ENCODE measurements around the gene EFCAB5. TPM values are rescaled to one million over a fixed set of nuclear protein-coding genes. Genes with fewer than 3 reads are reported as not detected.
A peak's percentile ranks its signal among the peaks of the same experiment; 100 is the strongest.

The EFCAB5 gene
- total and polyA plus RNA-seq, 2 experiments from 2014 or later, result 0.68 TPM; not detected in 1

DNA sequence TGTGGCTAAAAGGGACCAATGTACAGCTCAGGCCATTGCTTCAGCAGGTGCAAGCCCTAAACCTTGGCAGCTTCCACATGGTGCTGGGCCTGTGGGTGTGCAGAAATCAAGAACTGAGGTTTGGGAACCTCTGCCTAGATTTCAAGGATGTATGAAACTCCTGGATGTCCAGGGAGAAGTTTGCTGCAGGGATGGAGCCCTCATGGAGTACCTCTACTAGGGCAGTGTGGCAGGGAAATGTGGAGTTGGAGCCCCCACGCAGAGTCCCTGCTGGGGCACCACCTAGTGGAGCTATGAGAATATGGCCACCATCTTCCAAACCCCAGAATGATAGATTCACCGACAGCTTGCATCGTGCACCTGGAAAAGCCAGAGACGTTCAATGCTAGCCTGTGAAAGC is 13.0 kb downstream of the EFCAB5 start:
- Histone ChIP-seq H2AFZ (no peak overlapping the region), H3K36me3 (ENCODE audit: insufficient read depth) (no peaks in the 10 kb centered on the region), H3K27ac (ENCODE audit: low read depth) (no peak overlapping the region), H3K9me2 (ENCODE audit: insufficient read depth) (no peaks in the 10 kb centered on the region), H3K4me1 (ENCODE audit: insufficient read depth) (no peaks in the 10 kb centered on the region), H3F3A (replicated peaks; ENCODE audit: low read depth) (no peaks in the 10 kb centered on the region), H4K20me1 (replicated peaks; ENCODE audit: insufficient read depth) (no peaks in the 10 kb centered on the region), H3K4me2 (no peak overlapping the region), H3K27me3 (ENCODE audit: insufficient read depth) (no peaks in the 10 kb centered on the region), H3K4me3 (no peak overlapping the region), H3K79me2 (replicated peaks; ENCODE audit: insufficient read depth) (no peaks in the 10 kb centered on the region)
- ATAC-seq (no peak), DNase-seq (ENCODE audit: low spot score) (peak; percentile 26)
- no peak overlapping the region for H3K27ac Mint-ChIP-seq
- peaks cover 25% of the 10 kb centered on the region for H3K9me3 Mint-ChIP-seq
- no peaks in the 10 kb centered on the region for H3K4me1 Mint-ChIP-seq
- TF ChIP-seq, protein P1, sequence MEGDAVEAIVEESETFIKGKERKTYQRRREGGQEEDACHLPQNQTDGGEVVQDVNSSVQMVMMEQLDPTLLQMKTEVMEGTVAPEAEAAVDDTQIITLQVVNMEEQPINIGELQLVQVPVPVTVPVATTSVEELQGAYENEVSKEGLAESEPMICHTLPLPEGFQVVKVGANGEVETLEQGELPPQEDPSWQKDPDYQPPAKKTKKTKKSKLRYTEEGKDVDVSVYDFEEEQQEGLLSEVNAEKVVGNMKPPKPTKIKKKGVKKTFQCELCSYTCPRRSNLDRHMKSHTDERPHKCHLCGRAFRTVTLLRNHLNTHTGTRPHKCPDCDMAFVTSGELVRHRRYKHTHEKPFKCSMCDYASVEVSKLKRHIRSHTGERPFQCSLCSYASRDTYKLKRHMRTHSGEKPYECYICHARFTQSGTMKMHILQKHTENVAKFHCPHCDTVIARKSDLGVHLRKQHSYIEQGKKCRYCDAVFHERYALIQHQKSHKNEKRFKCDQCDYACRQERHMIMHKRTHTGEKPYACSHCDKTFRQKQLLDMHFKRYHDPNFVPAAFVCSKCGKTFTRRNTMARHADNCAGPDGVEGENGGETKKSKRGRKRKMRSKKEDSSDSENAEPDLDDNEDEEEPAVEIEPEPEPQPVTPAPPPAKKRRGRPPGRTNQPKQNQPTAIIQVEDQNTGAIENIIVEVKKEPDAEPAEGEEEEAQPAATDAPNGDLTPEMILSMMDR (conservative IDR thresholded peaks at IDR 0.05; ENCODE audit: low read depth in 2 of 2), result peak in 1 of 2 experiments; percentile 34; a peak in 2 of 4 replicates
- TF ChIP-seq JUNB (IDR thresholded peaks at IDR 0.05; ENCODE audit: unreplicated experiment), result no peak
- no peak for TF ChIP-seq POLR2AphosphoS5 (IDR thresholded peaks at IDR 0.05; ENCODE audit: low read depth)
- TF ChIP-seq EZH2phosphoT487 (IDR thresholded peaks at IDR 0.05; ENCODE audit: unreplicated experiment), result no peak
- H3K27me3 Mint-ChIP-seq (ENCODE audit: insufficient read depth, low read depth, poor library complexity), result peaks cover 4% of the 10 kb centered on the region
- H3K36me3 Mint-ChIP-seq (ENCODE audit: low read depth), result peaks cover 12% of the 10 kb centered on the region
- no peak overlapping the region for H3K4me3 Mint-ChIP-seq

DNA sequence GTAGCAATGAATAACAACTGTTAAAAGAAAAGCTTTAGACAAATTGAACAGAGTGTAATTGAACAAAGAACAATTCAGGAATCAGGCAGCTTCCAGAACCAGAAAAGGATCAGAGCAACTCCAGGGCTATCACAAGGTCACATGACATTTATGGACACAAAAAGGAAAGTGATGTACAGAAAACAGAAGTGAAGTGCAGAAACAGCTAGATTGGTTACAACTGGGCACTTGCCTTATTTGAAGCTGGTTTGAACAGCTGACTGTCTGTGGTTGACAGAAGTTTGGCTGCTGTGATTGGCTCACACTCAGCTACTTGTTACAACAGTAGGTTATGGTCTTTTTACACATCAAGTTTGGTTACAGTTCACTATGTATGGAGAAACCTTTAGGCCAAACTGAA is 14.8 kb downstream of the EFCAB5 start:
- TF ChIP-seq, protein P1 (conservative IDR thresholded peaks at IDR 0.05; ENCODE audit: low read depth in 2 of 2), result no peak
- TF ChIP-seq STAT1 (IDR thresholded peaks at IDR 0.05; ENCODE audit: unreplicated experiment) (no peak), EZH2 (IDR thresholded peaks at IDR 0.05; ENCODE audit: low read depth, unreplicated experiment) (no peak), POLR2AphosphoS5 (IDR thresholded peaks at IDR 0.05; ENCODE audit: low read depth) (no peak), CREB1 (CRISPR knock-in tag; IDR thresholded peaks at IDR 0.05; ENCODE audit: low read depth) (no peak), EZH2phosphoT487 (IDR thresholded peaks at IDR 0.05; ENCODE audit: unreplicated experiment) (no peak)
- TF ChIP-seq, protein P2, sequence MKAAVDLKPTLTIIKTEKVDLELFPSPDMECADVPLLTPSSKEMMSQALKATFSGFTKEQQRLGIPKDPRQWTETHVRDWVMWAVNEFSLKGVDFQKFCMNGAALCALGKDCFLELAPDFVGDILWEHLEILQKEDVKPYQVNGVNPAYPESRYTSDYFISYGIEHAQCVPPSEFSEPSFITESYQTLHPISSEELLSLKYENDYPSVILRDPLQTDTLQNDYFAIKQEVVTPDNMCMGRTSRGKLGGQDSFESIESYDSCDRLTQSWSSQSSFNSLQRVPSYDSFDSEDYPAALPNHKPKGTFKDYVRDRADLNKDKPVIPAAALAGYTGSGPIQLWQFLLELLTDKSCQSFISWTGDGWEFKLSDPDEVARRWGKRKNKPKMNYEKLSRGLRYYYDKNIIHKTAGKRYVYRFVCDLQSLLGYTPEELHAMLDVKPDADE (IDR thresholded peaks at IDR 0.05), result no peak
- TF ChIP-seq, protein P3, sequence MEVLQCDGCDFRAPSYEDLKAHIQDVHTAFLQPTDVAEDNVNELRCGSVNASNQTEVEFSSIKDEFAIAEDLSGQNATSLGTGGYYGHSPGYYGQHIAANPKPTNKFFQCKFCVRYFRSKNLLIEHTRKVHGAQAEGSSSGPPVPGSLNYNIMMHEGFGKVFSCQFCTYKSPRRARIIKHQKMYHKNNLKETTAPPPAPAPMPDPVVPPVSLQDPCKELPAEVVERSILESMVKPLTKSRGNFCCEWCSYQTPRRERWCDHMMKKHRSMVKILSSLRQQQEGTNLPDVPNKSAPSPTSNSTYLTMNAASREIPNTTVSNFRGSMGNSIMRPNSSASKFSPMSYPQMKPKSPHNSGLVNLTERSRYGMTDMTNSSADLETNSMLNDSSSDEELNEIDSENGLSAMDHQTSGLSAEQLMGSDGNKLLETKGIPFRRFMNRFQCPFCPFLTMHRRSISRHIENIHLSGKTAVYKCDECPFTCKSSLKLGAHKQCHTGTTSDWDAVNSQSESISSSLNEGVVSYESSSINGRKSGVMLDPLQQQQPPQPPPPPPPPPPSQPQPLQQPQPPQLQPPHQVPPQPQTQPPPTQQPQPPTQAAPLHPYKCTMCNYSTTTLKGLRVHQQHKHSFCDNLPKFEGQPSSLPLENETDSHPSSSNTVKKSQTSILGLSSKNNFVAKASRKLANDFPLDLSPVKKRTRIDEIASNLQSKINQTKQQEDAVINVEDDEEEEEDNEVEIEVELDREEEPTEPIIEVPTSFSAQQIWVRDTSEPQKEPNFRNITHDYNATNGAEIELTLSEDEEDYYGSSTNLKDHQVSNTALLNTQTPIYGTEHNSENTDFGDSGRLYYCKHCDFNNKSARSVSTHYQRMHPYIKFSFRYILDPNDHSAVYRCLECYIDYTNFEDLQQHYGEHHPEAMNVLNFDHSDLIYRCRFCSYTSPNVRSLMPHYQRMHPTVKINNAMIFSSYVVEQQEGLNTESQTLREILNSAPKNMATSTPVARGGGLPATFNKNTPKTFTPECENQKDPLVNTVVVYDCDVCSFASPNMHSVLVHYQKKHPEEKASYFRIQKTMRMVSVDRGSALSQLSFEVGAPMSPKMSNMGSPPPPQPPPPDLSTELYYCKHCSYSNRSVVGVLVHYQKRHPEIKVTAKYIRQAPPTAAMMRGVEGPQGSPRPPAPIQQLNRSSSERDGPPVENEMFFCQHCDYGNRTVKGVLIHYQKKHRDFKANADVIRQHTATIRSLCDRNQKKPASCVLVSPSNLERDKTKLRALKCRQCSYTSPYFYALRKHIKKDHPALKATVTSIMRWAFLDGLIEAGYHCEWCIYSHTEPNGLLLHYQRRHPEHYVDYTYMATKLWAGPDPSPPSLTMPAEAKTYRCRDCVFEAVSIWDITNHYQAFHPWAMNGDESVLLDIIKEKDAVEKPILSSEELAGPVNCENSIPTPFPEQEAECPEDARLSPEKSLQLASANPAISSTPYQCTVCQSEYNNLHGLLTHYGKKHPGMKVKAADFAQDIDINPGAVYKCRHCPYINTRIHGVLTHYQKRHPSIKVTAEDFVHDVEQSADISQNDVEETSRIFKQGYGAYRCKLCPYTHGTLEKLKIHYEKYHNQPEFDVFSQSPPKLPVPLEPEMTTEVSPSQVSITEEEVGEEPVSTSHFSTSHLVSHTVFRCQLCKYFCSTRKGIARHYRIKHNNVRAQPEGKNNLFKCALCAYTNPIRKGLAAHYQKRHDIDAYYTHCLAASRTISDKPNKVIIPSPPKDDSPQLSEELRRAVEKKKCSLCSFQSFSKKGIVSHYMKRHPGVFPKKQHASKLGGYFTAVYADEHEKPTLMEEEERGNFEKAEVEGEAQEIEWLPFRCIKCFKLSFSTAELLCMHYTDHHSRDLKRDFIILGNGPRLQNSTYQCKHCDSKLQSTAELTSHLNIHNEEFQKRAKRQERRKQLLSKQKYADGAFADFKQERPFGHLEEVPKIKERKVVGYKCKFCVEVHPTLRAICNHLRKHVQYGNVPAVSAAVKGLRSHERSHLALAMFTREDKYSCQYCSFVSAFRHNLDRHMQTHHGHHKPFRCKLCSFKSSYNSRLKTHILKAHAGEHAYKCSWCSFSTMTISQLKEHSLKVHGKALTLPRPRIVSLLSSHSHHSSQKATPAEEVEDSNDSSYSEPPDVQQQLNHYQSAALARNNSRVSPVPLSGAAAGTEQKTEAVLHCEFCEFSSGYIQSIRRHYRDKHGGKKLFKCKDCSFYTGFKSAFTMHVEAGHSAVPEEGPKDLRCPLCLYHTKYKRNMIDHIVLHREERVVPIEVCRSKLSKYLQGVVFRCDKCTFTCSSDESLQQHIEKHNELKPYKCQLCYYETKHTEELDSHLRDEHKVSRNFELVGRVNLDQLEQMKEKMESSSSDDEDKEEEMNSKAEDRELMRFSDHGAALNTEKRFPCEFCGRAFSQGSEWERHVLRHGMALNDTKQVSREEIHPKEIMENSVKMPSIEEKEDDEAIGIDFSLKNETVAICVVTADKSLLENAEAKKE (CRISPR knock-in tag; IDR thresholded peaks at IDR 0.05), result no peak
- no peak overlapping the region for H3K4me3 ChIP-seq
- H3K9me2 ChIP-seq (ENCODE audit: insufficient read depth), result no peaks in the 10 kb centered on the region

More for the DNA sequence above, 14.8 kb downstream of the EFCAB5 start:
- Histone ChIP-seq H3K4me1 (ENCODE audit: insufficient read depth) (no peaks in the 10 kb centered on the region), H3K27me3 (ENCODE audit: insufficient read depth) (no peaks in the 10 kb centered on the region), H3K27ac (ENCODE audit: low read depth) (no peak overlapping the region), H3K36me3 (ENCODE audit: insufficient read depth) (no peaks in the 10 kb centered on the region), H3K79me2 (replicated peaks; ENCODE audit: insufficient read depth) (no peaks in the 10 kb centered on the region), H3K4me2 (no peak overlapping the region), H3F3A (replicated peaks; ENCODE audit: low read depth) (no peaks in the 10 kb centered on the region), H4K20me1 (replicated peaks; ENCODE audit: insufficient read depth) (no peaks in the 10 kb centered on the region), H2AFZ (peak overlapping the region; percentile 10; the same call in 1 of the 2 replicates)
- DNase-seq (ENCODE audit: low spot score), result no peak
- no peak for ATAC-seq
- Mint-ChIP-seq H3K9me3 (peaks cover 25% of the 10 kb centered on the region), H3K27me3 (ENCODE audit: insufficient read depth, low read depth, poor library complexity) (no peaks in the 10 kb centered on the region), H3K36me3 (ENCODE audit: low read depth) (peaks cover 12% of the 10 kb centered on the region), H3K4me3 (no peak overlapping the region), H3K27ac (no peak overlapping the region), H3K4me1 (peaks cover 6% of the 10 kb centered on the region; the same call in 1 of the 3 replicates)

Data from GM23338 (cell line).